HG02981 (cell line): ENCODE results near the gene CCDC70.

Experiments used
- ATAC-seq: cut with Tn5 transposase; IDR thresholded peaks from one replicate; pipeline ENCODE4 v1.9.1; 2021; ENCODE audit warnings: mild to moderate bottlenecking, moderate library complexity; ENCODE audit not compliant: unreplicated experiment

Gene CCDC70

GRCh38 chr13:51828730-51829567 is 32.8 kb upstream of the CCDC70 start:
- ATAC-seq = no peak

- no peak for ATAC-seq
Measured at GRCh38 chr13:51829568-51829899, 32.2 kb upstream of the CCDC70 start.

- no peak for ATAC-seq
Measured at GRCh38 chr13:51831519-51831918, 30.2 kb upstream of the CCDC70 start.

GRCh38 chr13:51832471-51833152 is 29.2 kb upstream of the CCDC70 start:
- peak; percentile 68 for ATAC-seq

- ATAC-seq = no peak
Measured at GRCh38 chr13:51833980-51834379, 27.8 kb upstream of the CCDC70 start.

GRCh38 chr13:51834581-51835171 is 27.1 kb upstream of the CCDC70 start:
- ATAC-seq = no peak

- ATAC-seq = no peak
Measured at GRCh38 chr13:51837016-51837415, 24.8 kb upstream of the CCDC70 start.

- no peak for ATAC-seq
Measured at GRCh38 chr13:51838240-51838846, 23.4 kb upstream of the CCDC70 start.

GRCh38 chr13:51839711-51840540 is 21.8 kb upstream of the CCDC70 start:
- no peak for ATAC-seq

GRCh38 chr13:51840917-51841316 is 20.9 kb upstream of the CCDC70 start:
- no peak for ATAC-seq

GRCh38 chr13:51841732-51842131 is 20.0 kb upstream of the CCDC70 start:
- no peak for ATAC-seq

GRCh38 chr13:51843529-51843928 is 18.2 kb upstream of the CCDC70 start:
- ATAC-seq = no peak

- ATAC-seq = no peak
Measured at GRCh38 chr13:51844862-51845573, 16.8 kb upstream of the CCDC70 start, which contains the start of gene TMEM272. Gene TMEM272, minus strand, starts transcription at chr13:51845177. Its CDS starts 6,647 bp downstream, at chr13:51838530.

- no peak for ATAC-seq
Measured at GRCh38 chr13:51845574-51846318, 16.0 kb upstream of the CCDC70 start.

GRCh38 chr13:51846756-51847155 is 15.0 kb upstream of the CCDC70 start:
- ATAC-seq = no peak

- ATAC-seq = no peak
Measured at GRCh38 chr13:51848674-51849073, 13.1 kb upstream of the CCDC70 start.

- ATAC-seq = no peak
Measured at GRCh38 chr13:51849145-51850101, 12.3 kb upstream of the CCDC70 start.
